ENCODE results near the gene CMKLR1. TPM values are rescaled to one million over a fixed set of nuclear protein-coding genes. Genes with fewer than 3 reads are reported as not detected.
A peak's percentile ranks its signal among the peaks of the same experiment; 100 is the strongest.

The CMKLR1 gene
- total and polyA plus RNA-seq, 3 experiments from 2014 or later, result 0.57 to 4.4 (median 0.66) TPM

DNA sequence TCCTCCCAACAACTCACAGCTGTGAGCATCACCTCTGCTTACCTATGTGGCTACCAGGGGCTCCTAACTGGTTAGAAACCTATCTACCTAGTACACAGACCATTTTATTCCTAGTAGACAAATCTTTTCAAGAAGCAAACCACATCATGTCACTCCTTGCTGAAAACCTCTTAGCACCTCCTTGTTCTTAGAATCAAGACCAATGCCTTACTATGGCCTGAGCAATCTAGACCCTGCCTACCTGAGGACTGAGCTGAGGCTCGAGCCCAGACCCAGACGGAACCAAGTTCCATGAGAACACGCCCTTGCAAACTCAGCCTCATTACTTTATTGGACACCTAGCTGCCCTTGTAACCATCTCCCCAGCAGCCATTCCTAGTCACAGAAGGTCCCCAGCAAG is 32.6 kb downstream of the CMKLR1 start:
- ChIA-PET POLR2A (no interaction called here), CTCF (no interaction called here)
- peaks cover 3% of the 10 kb centered on the region for H3K27me3 ChIP-seq (ENCODE audit: insufficient read depth, low read length, poor library complexity, severe bottlenecking)
- Mint-ChIP-seq H3K27ac (peak overlapping the region in 3 of 8 donors; percentile 47 to 89 (median 75)), H3K36me3 (no peaks in the 10 kb centered on the region), H3K4me3 (peak overlapping the region in 3 of 7 donors; percentile 28 to 68 (median 51)), H3K27me3 (peaks cover 10 to 34% of the 10 kb centered on the region in 2 donors), H3K9me3 (no peaks in the 10 kb centered on the region), H3K4me1 (peaks cover 3 to 51% (median 16%) of the 10 kb centered on the region in 3 donors)
- no peak overlapping the region for H3K27ac ChIP-seq (ENCODE audit: low read depth, low read length)
- DNase-seq, result no peak
- no peaks in the 10 kb centered on the region for H3K36me3 ChIP-seq (ENCODE audit: insufficient read depth, low read length)
- H3K9me3 ChIP-seq (ENCODE audit: low read length), result no peaks in the 10 kb centered on the region
- peaks cover 14% of the 10 kb centered on the region for H3K4me1 ChIP-seq (ENCODE audit: insufficient read depth, low read length)
- H3K4me3 ChIP-seq (ENCODE audit: low read length), result no peak overlapping the region

DNA sequence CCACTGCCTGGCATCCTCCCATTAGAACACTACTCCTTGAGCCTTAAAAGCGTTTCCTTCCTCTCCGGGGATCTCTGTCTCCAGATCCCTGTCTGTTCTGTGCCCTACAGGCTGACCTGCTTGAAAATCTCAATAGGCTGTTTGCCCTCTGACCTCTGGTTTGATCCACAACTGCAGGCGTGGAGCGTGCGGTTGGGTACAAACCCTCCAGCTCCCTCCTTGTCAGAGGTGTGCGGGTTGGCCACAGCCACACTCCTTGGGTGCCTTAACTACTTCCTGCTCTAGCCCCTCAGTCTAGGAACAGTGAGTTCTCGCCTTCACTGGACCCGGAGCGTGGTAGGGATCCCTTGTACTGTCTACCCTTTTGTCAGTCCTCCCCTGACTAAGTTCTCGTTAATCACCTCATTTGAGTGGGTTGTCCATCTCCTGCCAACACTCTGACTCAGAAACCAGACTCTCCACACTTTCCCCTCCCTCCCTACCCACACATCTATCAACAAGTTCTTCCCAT is 33.1 kb downstream of the CMKLR1 start:
- Mint-ChIP-seq H3K27me3 (peaks cover 10 to 34% of the 10 kb centered on the region in 2 donors), H3K4me3 (peak overlapping the region in 3 of 7 donors; percentile 41 to 77 (median 51)), H3K4me1 (peaks cover 3 to 55% (median 16%) of the 10 kb centered on the region in 3 donors), H3K9me3 (no peaks in the 10 kb centered on the region), H3K36me3 (no peaks in the 10 kb centered on the region), H3K27ac (peak overlapping the region in 4 of 8 donors; percentile 46 to 89 (median 78))
- Histone ChIP-seq H3K36me3 (ENCODE audit: insufficient read depth, low read length) (no peaks in the 10 kb centered on the region), H3K27ac (ENCODE audit: low read depth, low read length) (no peak overlapping the region), H3K4me3 (ENCODE audit: low read length) (no peak overlapping the region), H3K9me3 (ENCODE audit: low read length) (no peaks in the 10 kb centered on the region), H3K27me3 (ENCODE audit: insufficient read depth, low read length, poor library complexity, severe bottlenecking) (peaks cover 3% of the 10 kb centered on the region), H3K4me1 (ENCODE audit: insufficient read depth, low read length) (peaks cover 14% of the 10 kb centered on the region)
- ChIA-PET CTCF (interaction anchor here (0.9 kb wide), 1 partner anchor 10 kb away, joined by 3 read pairs; no protein-coding TSS in a partner anchor), POLR2A (no interaction called here)
- no peak for DNase-seq

DNA sequence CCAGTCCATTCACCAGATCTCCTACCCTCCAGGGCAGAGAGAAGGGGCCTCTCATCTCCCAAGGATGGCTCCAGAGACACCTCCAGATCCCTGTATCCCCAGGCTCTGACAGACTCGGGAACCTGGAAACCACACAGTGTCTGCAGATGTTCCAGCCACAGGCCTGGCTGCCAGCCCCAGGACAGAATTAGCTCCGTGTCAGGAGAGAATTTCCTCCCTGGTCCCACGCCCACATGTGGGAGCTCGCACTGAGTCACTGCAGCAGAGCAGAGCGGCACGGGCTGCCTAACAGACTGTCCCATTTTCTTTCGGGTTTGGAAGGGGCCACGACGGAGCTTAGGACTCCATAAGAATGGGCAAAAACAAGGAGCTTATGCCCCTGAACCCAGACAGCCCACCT is 33.6 kb downstream of the CMKLR1 start:
- Mint-ChIP-seq H3K36me3 (no peaks in the 10 kb centered on the region), H3K27ac (peak overlapping the region in 2 of 8 donors; percentile 46 to 85), H3K27me3 (peaks cover 10 to 34% of the 10 kb centered on the region in 2 donors), H3K4me1 (peaks cover 3 to 59% (median 19%) of the 10 kb centered on the region in 3 donors), H3K4me3 (no peak overlapping the region), H3K9me3 (no peaks in the 10 kb centered on the region)
- POLR2A ChIA-PET, result no interaction called here
- Histone ChIP-seq H3K27me3 (ENCODE audit: insufficient read depth, low read length, poor library complexity, severe bottlenecking) (peaks cover 3% of the 10 kb centered on the region), H3K27ac (ENCODE audit: low read depth, low read length) (no peak overlapping the region), H3K9me3 (ENCODE audit: low read length) (no peaks in the 10 kb centered on the region), H3K4me1 (ENCODE audit: insufficient read depth, low read length) (peaks cover 14% of the 10 kb centered on the region), H3K4me3 (ENCODE audit: low read length) (no peak overlapping the region), H3K36me3 (ENCODE audit: insufficient read depth, low read length) (no peaks in the 10 kb centered on the region)
- CTCF ChIA-PET, result interaction anchor here (0.9 kb wide), 1 partner anchor 9 kb away, joined by 3 read pairs; no protein-coding TSS in a partner anchor
- no peak for DNase-seq

DNA sequence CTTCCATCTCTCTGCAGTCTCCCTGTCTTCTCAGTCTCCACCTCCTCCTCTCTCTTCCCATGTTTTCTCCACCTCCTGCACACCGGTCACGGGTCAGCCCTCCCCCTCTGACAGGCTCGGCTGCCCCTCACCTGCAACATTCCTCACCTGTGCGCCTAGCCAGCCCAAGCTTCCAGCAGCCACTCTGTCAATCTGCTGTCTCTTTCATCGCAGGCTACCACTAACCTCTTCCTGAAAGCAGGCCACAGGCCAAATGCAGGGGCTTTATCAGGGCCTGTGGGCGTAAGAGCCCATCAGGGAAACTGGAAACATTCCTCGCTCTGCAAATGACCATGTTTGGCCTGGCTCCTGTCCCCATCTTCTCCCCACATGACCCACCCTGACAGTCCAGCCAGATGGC is 34.5 kb downstream of the CMKLR1 start:
- H3K36me3 ChIP-seq (ENCODE audit: insufficient read depth, low read length), result no peaks in the 10 kb centered on the region
- H3K27me3 ChIP-seq (ENCODE audit: insufficient read depth, low read length, poor library complexity, severe bottlenecking), result peaks cover 3% of the 10 kb centered on the region
- H3K4me3 Mint-ChIP-seq, result peak overlapping the region in 1 of 7 donors; percentile 8
- CTCF ChIA-PET, result no interaction called here
- H3K27ac Mint-ChIP-seq, result peak overlapping the region in 3 of 8 donors; percentile 38 to 74 (median 44)
- no peaks in the 10 kb centered on the region for H3K9me3 ChIP-seq (ENCODE audit: low read length)
- POLR2A ChIA-PET, result no interaction called here
- peaks cover 3 to 64% (median 21%) of the 10 kb centered on the region in 3 donors for H3K4me1 Mint-ChIP-seq
- DNase-seq, result no peak
- no peak overlapping the region for H3K27ac ChIP-seq (ENCODE audit: low read depth, low read length)
- no peaks in the 10 kb centered on the region for H3K36me3 Mint-ChIP-seq
- H3K4me3 ChIP-seq (ENCODE audit: low read length), result no peak overlapping the region
- H3K4me1 ChIP-seq (ENCODE audit: insufficient read depth, low read length), result peaks cover 14% of the 10 kb centered on the region
- no peaks in the 10 kb centered on the region for H3K9me3 Mint-ChIP-seq
- H3K27me3 Mint-ChIP-seq, result peaks cover 10 to 30% of the 10 kb centered on the region in 2 donors

DNA sequence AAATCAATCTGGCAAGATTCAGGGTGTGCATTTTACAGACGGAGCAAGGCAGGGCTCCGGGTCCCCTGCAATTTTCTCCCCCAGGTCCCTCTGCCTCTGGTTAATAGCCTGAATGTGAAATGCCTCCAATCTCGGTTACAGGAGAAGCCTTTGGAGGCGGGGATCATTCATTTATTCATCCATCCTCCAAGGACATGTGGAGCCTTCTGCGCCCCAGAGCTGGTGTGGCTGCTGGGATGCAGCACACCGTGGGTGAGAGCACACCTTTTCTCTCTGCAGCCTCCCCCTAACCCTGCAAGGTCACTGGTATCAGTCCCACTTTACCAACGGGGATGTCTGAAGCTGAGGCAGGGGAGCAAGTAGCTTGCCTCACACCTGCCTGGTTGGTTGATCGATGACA is 35.4 kb downstream of the CMKLR1 start:
- Histone ChIP-seq H3K4me1 (ENCODE audit: insufficient read depth, low read length) (peaks cover 14% of the 10 kb centered on the region), H3K27ac (ENCODE audit: low read depth, low read length) (no peak overlapping the region), H3K4me3 (ENCODE audit: low read length) (no peak overlapping the region), H3K9me3 (ENCODE audit: low read length) (no peaks in the 10 kb centered on the region), H3K27me3 (ENCODE audit: insufficient read depth, low read length, poor library complexity, severe bottlenecking) (peaks cover 3% of the 10 kb centered on the region), H3K36me3 (ENCODE audit: insufficient read depth, low read length) (no peaks in the 10 kb centered on the region)
- Mint-ChIP-seq H3K9me3 (no peaks in the 10 kb centered on the region), H3K27ac (peak overlapping the region in 1 of 8 donors; percentile 60), H3K4me1 (peaks cover 3 to 66% (median 21%) of the 10 kb centered on the region in 3 donors), H3K36me3 (no peaks in the 10 kb centered on the region), H3K4me3 (no peak overlapping the region), H3K27me3 (peaks cover 7 to 30% of the 10 kb centered on the region in 2 donors)
- DNase-seq, result no peak
- ChIA-PET POLR2A (no interaction called here), CTCF (no interaction called here)

DNA sequence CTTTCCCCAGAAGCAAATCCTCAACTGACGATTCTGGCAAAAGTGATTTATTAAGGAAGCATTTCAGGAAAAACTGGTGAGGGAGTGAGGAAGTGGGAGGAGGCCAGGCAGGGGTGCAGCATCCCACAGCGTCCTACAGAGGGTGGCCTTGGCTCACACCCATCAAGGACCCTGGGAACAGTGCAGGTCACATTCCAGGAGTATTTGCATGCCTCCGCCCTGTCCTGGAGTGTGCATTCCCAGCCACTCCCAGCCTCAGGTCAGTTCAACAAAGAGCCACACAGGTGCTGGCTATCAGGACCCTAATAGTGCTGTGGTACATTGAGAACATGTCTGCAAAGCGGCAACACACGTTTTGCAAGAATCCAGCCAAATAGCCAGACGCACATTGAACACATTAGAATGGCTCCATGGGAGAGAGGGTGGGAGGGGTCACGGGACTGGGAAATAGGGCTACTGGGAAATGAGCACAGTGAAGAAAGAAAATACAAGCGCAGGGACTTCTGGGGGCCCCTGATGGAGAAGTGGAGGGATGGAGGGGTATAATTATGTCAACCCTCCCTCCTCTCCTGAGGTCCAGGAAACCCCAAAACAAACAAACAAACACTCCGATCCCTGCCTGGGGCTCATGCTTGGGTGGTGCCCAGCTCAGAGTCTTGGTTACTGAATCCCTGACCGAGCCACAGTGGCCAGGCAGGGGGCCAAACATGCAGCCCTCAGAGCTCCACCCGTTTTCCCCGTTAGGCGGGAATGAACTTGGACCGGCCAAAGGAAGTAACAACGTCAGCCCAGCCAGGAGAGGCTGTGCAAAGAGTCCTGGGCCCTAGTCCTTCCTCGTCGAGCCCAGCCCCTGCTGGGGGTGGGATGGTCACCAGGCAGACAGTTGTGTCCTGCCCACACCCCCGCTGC is 36.5 kb downstream of the CMKLR1 start:
- Mint-ChIP-seq H3K9me3 (no peaks in the 10 kb centered on the region), H3K27ac (peak overlapping the region in 1 of 8 donors; percentile 44), H3K36me3 (no peaks in the 10 kb centered on the region), H3K4me1 (peaks cover 3 to 72% (median 29%) of the 10 kb centered on the region in 3 donors), H3K4me3 (peak overlapping the region in 2 of 7 donors; percentile 7 to 60), H3K27me3 (peaks cover 6 to 30% of the 10 kb centered on the region in 2 donors)
- H3K27me3 ChIP-seq (ENCODE audit: insufficient read depth, low read length, poor library complexity, severe bottlenecking), result peaks cover 3% of the 10 kb centered on the region
- H3K9me3 ChIP-seq (ENCODE audit: low read length), result no peaks in the 10 kb centered on the region
- H3K4me3 ChIP-seq (ENCODE audit: low read length), result no peak overlapping the region
- POLR2A ChIA-PET, result no interaction called here
- H3K4me1 ChIP-seq (ENCODE audit: insufficient read depth, low read length), result peaks cover 19% of the 10 kb centered on the region
- peak in 1 of 5 donors; percentile 10 for DNase-seq
- H3K27ac ChIP-seq (ENCODE audit: low read depth, low read length), result no peak overlapping the region
- H3K36me3 ChIP-seq (ENCODE audit: insufficient read depth, low read length), result no peaks in the 10 kb centered on the region
- CTCF ChIA-PET, result no interaction called here

DNA sequence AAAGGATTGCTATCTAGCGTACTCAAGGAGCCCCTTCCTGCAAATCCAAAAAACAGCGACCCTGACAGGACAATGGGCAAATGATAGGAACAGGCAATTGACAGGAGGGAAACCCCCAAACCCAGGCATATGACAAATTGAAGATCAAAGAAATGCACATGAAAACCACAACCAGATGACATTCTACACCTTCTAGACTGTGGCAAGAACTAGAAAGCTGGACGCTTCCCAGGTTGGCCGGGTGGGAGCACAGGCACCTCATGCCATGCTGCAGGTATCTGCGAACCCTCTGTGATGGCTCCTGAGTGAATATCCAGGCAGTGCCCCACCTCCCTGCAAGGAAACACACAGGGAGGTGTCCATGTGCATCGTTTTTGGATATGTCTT is 37.1 kb downstream of the CMKLR1 start:
- no peaks in the 10 kb centered on the region for H3K9me3 Mint-ChIP-seq

DNA sequence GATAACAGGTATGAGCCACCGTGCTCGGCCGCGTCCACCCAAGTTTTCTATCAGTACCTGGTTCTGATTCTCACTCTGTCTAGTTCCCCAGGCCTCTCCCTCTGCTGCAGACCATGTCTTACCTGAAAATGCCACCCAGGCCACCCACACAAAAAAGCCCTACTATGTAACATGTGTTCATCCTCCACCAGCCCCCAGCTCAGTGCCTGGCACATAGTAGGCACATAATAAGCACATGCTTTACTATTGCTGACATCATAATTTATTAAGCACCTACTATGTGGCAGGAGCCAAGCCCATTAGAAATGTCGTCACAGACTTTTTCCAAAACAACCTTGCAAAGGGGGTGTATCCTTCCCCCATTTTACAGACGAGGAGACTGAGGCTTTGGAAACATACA is 37.8 kb downstream of the CMKLR1 start:
- Mint-ChIP-seq H3K27me3 (peaks cover 6 to 25% of the 10 kb centered on the region in 2 donors), H3K4me1 (peaks cover 3 to 69% (median 32%) of the 10 kb centered on the region in 3 donors), H3K4me3 (peak overlapping the region in 3 of 7 donors; percentile 36 to 57 (median 37)), H3K27ac (peak overlapping the region in 3 of 8 donors; percentile 34 to 74 (median 66)), H3K36me3 (no peaks in the 10 kb centered on the region), H3K9me3 (no peaks in the 10 kb centered on the region)
- DNase-seq, result peak in 1 of 5 donors; percentile 3
- CTCF ChIA-PET, result interaction anchor here (1.2 kb wide), 1 partner anchor 22 kb away, joined by 3 read pairs; no protein-coding TSS in a partner anchor
- H3K4me1 ChIP-seq (ENCODE audit: insufficient read depth, low read length), result peaks cover 18% of the 10 kb centered on the region
- no peaks in the 10 kb centered on the region for H3K9me3 ChIP-seq (ENCODE audit: low read length)
- H3K27ac ChIP-seq (ENCODE audit: low read depth, low read length), result no peak overlapping the region
- POLR2A ChIA-PET, result no interaction called here
- peaks cover 3% of the 10 kb centered on the region for H3K27me3 ChIP-seq (ENCODE audit: insufficient read depth, low read length, poor library complexity, severe bottlenecking)
- H3K4me3 ChIP-seq (ENCODE audit: low read length), result no peak overlapping the region
- no peaks in the 10 kb centered on the region for H3K36me3 ChIP-seq (ENCODE audit: insufficient read depth, low read length)

More for the DNA sequence above, 37.1 kb downstream of the CMKLR1 start:
- CTCF ChIA-PET, result interaction anchor here (1.2 kb wide), 1 partner anchor 23 kb away, joined by 3 read pairs; no protein-coding TSS in a partner anchor
- Histone ChIP-seq H3K4me1 (ENCODE audit: insufficient read depth, low read length) (peaks cover 23% of the 10 kb centered on the region), H3K4me3 (ENCODE audit: low read length) (no peak overlapping the region), H3K36me3 (ENCODE audit: insufficient read depth, low read length) (no peaks in the 10 kb centered on the region), H3K9me3 (ENCODE audit: low read length) (no peaks in the 10 kb centered on the region), H3K27ac (ENCODE audit: low read depth, low read length) (no peak overlapping the region), H3K27me3 (ENCODE audit: insufficient read depth, low read length, poor library complexity, severe bottlenecking) (peaks cover 3% of the 10 kb centered on the region)
- Mint-ChIP-seq H3K27ac (peak overlapping the region in 1 of 8 donors; percentile 44), H3K27me3 (peaks cover 6 to 30% of the 10 kb centered on the region in 2 donors), H3K36me3 (no peaks in the 10 kb centered on the region), H3K4me3 (peak overlapping the region in 4 of 7 donors; percentile 1 to 60 (median 60)), H3K4me1 (peaks cover 3 to 72% (median 35%) of the 10 kb centered on the region in 3 donors)
- POLR2A ChIA-PET, result no interaction called here
- DNase-seq, result peak in 2 of 5 donors; percentile 6 to 24

All from CD8-positive, alpha-beta memory T cell (primary cell).